Karpas-422 (cell line): ENCODE data around the gene DBP. TPM values are rescaled to one million over a fixed set of nuclear protein-coding genes. Genes with fewer than 3 reads are reported as not detected.

Source experiments
- DNase-seq: peaks from one replicate; pipeline ENCODE4 v3.0.0-alpha.2; 2015
- H2AFZ ChIP-seq: fragments of 200-600 bp; sonication (generic); 2 replicates; pipeline ENCODE4 v1.6.1; 2014; ENCODE audit warnings: antibody characterized with exemption, low read length, mixed read lengths
- H3K27ac ChIP-seq: fragments of 200-600 bp; sonication (generic); 2 replicates; pipeline ENCODE4 v1.5.1; 2014; ENCODE audit warnings: mild to moderate bottlenecking, low read length, moderate library complexity
- H3K27me3 ChIP-seq: fragments of 200-600 bp; sonication (generic); 2 replicates; pipeline ENCODE4 v1.6.1; 2014; ENCODE audit warnings: low read length, mixed read lengths
- H3K36me3 ChIP-seq: fragments of 200-600 bp; sonication (generic); 2 replicates; pipeline ENCODE4 v1.6.1; 2014; ENCODE audit warnings: low read length, mixed read lengths; ENCODE audit not compliant: insufficient read depth
- H3K4me1 ChIP-seq: fragments of 200-600 bp; sonication (generic); 2 replicates; pipeline ENCODE4 v1.6.1; 2014; ENCODE audit warnings: mild to moderate bottlenecking, low read length, mixed read lengths
- H3K4me2 ChIP-seq: fragments of 200-600 bp; sonication (generic); 2 replicates; pipeline ENCODE4 v1.6.1; 2014; ENCODE audit warnings: low read length, low read depth, mild to moderate bottlenecking; ENCODE audit not compliant: poor library complexity, severe bottlenecking
- H3K4me3 ChIP-seq: fragments of 200-600 bp; sonication (generic); 2 replicates; pipeline ENCODE4 v1.5.1; 2014; ENCODE audit warnings: mild to moderate bottlenecking, antibody characterized with exemption, low read length, mixed read lengths
- H3K79me2 ChIP-seq: fragments of 200-600 bp; sonication (generic); 2 replicates; pipeline ENCODE4 v1.6.1; 2014; ENCODE audit warnings: mild to moderate bottlenecking, low read length, mixed read lengths
- H3K9ac ChIP-seq: fragments of 200-600 bp; sonication (generic); 2 replicates; pipeline ENCODE4 v1.6.0; 2014; ENCODE audit warnings: low read length
- H3K9me2 ChIP-seq: fragments of 200-600 bp; sonication (generic), shearing (Covaris generic); replicated peaks from 2 replicates; pipeline ENCODE4 v1.6.0; 2014; ENCODE audit warnings: mild to moderate bottlenecking, low read length, moderate library complexity; ENCODE audit not compliant: insufficient read depth
- H3K9me3 ChIP-seq: fragments of 300-700, 200-600 bp; sonication (generic); 2 replicates; pipeline ENCODE4 v1.6.1; 2014; ENCODE audit warnings: low read length, mixed read lengths
- H4K20me1 ChIP-seq: fragments of 200-600 bp; sonication (generic); 2 replicates; pipeline ENCODE4 v1.6.1; 2014; ENCODE audit warnings: mild to moderate bottlenecking, antibody characterized with exemption, low read length, low read depth; ENCODE audit not compliant: insufficient read depth
- total RNA-seq: library from RNA; depleted of rRNA; stranded (reverse); fragments of >200 nt; shearing (Covaris generic); gene quantifications from 2 replicates; pipeline ENCODE4 v1.2.3, GENCODE V29; 2014; ENCODE audit warnings: low replicate concordance

Gene DBP
- total RNA-seq, 1 experiment from 2014 or later, result 8.5 TPM

- Histone ChIP-seq H3K27ac (no peak overlapping the region), H3K79me2 (no peaks in the 10 kb centered on the region), H3K4me2 (no peak overlapping the region), H3K4me3 (no peak overlapping the region), H3K27me3 (no peaks in the 10 kb centered on the region), H4K20me1 (no peaks in the 10 kb centered on the region), H3K9ac (no peak overlapping the region), H3K9me3 (no peaks in the 10 kb centered on the region), H3K36me3 (no peaks in the 10 kb centered on the region), H2AFZ (no peak overlapping the region), H3K4me1 (no peaks in the 10 kb centered on the region), H3K9me2 (no peaks in the 10 kb centered on the region)
- DNase-seq, result peak; percentile 37
These were observed 36.3 kb downstream of the DBP start for GRCh38 chr19:48600679-48601417.

GRCh38 chr19:48598996-48599700 lies 38.0 kb downstream of the DBP start:
- Histone ChIP-seq H3K4me3 (no peak overlapping the region), H3K79me2 (no peaks in the 10 kb centered on the region), H3K9ac (no peak overlapping the region), H3K9me2 (no peaks in the 10 kb centered on the region), H4K20me1 (no peaks in the 10 kb centered on the region), H3K36me3 (no peaks in the 10 kb centered on the region), H3K27me3 (no peaks in the 10 kb centered on the region), H2AFZ (no peak overlapping the region), H3K4me1 (no peaks in the 10 kb centered on the region), H3K9me3 (no peaks in the 10 kb centered on the region), H3K4me2 (no peak overlapping the region), H3K27ac (no peak overlapping the region)
- peak; percentile 31 for DNase-seq

DNA sequence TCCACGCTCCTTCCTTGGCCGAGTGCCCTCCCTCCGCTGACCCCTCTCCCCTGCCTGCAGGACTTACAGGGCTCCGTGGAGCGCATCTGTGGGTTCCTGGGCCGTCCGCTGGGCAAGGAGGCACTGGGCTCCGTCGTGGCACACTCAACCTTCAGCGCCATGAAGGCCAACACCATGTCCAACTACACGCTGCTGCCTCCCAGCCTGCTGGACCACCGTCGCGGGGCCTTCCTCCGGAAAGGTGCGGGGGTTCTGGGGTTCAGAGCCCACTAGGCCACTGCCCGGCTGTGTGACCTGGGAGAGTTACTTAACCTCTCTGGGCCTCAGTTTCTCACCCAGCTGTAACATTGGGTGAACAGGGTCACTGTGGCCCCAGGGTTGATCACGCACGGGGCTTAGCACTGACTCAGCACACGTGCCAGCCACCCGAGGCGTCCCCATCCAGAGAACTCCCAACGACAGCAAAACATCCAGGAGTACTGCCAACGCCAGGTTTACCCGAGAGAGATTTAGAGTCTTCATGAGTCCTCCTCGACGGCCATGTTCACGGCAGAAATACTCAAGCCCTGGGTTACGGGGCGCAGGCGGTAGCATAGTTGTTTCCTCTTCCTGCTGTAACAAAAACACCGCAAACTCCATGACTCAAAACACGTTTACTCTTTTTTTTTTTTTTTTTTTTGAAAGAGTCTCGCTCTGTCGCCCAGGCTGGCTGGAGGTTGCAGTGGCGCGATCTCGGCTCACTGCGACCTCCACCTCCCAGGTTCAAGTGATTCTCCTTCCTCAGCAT lies 40.3 kb downstream of the DBP start:
- H3K36me3 ChIP-seq, result no peaks in the 10 kb centered on the region
- H3K4me3 ChIP-seq, result no peak overlapping the region
- no peaks in the 10 kb centered on the region for H3K4me1 ChIP-seq
- H3K9me3 ChIP-seq, result no peaks in the 10 kb centered on the region
- DNase-seq, result peak; percentile 42
- H3K4me2 ChIP-seq, result no peak overlapping the region
- H3K79me2 ChIP-seq, result no peaks in the 10 kb centered on the region
- no peak overlapping the region for H2AFZ ChIP-seq
- no peaks in the 10 kb centered on the region for H4K20me1 ChIP-seq
- no peak overlapping the region for H3K9ac ChIP-seq
- no peak overlapping the region for H3K27ac ChIP-seq
- no peaks in the 10 kb centered on the region for H3K9me2 ChIP-seq
- H3K27me3 ChIP-seq, result no peaks in the 10 kb centered on the region

DNA sequence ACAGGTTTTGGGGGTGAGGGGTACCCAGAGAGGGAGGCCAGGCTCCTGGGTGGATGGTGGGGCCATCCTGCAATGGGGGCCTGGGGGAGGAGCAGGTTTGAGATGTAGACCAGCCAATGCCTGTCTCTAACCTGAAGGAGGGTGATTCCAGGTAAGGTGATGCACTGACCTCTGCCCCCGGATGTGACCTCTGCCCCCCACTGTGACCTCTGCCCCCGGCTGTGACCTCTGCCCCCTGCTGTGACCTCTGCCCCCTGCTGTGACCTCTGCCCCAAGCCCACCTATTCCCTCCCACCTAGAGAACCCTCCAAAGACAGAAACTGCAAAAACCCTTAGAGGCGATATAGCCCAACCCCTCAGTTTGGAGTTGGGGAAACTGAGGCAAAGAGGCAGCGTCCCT lies 40.9 kb downstream of the DBP start:
- Histone ChIP-seq H3K4me1 (no peaks in the 10 kb centered on the region), H2AFZ (no peak overlapping the region), H3K27ac (no peak overlapping the region), H3K4me3 (no peak overlapping the region), H4K20me1 (no peaks in the 10 kb centered on the region), H3K9me2 (no peaks in the 10 kb centered on the region), H3K27me3 (no peaks in the 10 kb centered on the region), H3K9ac (no peak overlapping the region), H3K9me3 (no peaks in the 10 kb centered on the region), H3K4me2 (no peak overlapping the region), H3K79me2 (no peaks in the 10 kb centered on the region), H3K36me3 (no peaks in the 10 kb centered on the region)
- DNase-seq, result peak; percentile 19

DNA sequence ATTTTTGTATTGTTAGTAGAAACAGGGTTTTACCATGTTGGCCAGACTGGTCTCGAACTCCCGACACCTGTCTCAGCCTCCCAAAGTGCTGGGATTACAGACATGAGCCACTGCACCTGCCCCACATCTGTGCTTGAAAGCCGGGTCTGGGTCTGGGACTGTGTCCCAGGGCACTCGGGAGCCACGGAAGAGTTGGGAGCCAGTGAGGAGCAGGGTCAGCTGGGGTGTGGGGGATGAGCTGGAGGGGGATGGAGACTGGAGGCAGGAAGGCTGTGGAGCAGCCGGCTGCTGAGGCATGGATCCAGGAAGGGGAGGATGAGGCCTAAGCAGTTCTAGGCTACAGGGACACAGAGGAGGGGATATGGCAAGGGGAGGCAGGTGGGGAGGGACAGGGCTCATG lies 41.3 kb downstream of the DBP start:
- H2AFZ ChIP-seq, result no peak overlapping the region
- no peak overlapping the region for H3K9ac ChIP-seq
- H3K4me2 ChIP-seq, result no peak overlapping the region
- H3K4me3 ChIP-seq, result no peak overlapping the region
- H3K79me2 ChIP-seq, result no peaks in the 10 kb centered on the region
- no peaks in the 10 kb centered on the region for H3K36me3 ChIP-seq
- H3K9me3 ChIP-seq, result no peaks in the 10 kb centered on the region
- no peaks in the 10 kb centered on the region for H3K27me3 ChIP-seq
- H3K9me2 ChIP-seq, result no peaks in the 10 kb centered on the region
- no peak overlapping the region for H3K27ac ChIP-seq
- H4K20me1 ChIP-seq, result no peaks in the 10 kb centered on the region
- peak; percentile 29 for DNase-seq
- no peaks in the 10 kb centered on the region for H3K4me1 ChIP-seq

DNA sequence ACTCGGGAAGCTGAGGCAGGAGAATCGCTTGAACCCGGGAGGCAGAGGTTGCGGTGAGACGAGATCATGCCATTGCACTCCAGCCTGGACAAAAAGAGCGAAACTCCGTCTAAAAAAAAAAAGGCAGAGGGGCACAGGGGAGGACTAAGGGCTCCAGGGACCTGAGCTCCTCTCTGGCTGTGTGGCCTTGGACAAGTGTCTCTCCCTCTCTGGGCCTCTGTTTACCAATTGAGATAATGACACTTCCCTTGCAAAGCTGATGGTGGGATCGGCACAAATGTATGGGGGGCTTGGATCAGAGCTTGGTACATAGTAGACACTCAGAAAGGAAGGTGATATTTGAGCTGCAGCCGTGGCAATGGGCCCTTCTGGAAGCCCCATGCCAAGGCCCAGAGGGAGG lies 42.0 kb downstream of the DBP start:
- H3K4me2 ChIP-seq, result no peak overlapping the region

DNA sequence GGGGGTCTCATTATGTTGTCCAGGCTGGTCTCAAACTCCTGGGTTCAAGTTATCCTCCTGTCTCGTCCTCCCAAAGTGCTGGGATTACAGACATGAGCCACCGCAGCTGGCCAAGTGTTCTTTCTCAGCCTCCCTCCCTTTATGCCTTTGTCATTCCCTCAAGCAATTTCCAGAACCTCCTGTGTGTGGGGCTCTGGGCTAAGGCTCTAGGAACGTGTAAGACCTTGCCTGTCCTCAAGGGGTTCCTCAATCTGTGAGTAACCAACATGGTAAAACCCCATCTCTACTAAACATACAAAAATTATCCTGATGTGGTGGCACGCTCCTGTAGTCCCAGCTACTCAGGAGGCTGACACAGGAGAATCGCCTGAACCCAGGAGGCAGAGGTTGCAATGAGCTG lies 46.2 kb downstream of the DBP start:
- H2AFZ ChIP-seq, result no peak overlapping the region
- H3K4me3 ChIP-seq, result no peak overlapping the region
- no peaks in the 10 kb centered on the region for H3K9me3 ChIP-seq
- H3K27me3 ChIP-seq, result no peaks in the 10 kb centered on the region
- no peak overlapping the region for H3K27ac ChIP-seq
- H3K4me1 ChIP-seq, result no peaks in the 10 kb centered on the region
- H3K79me2 ChIP-seq, result no peaks in the 10 kb centered on the region
- no peak overlapping the region for H3K4me2 ChIP-seq
- no peak for DNase-seq
- no peaks in the 10 kb centered on the region for H3K9me2 ChIP-seq
- no peak overlapping the region for H3K9ac ChIP-seq
- H3K36me3 ChIP-seq, result no peaks in the 10 kb centered on the region
- H4K20me1 ChIP-seq, result no peaks in the 10 kb centered on the region

More for the DNA sequence above, 42.0 kb downstream of the DBP start:
- Histone ChIP-seq H3K4me1 (no peaks in the 10 kb centered on the region), H3K9me3 (no peaks in the 10 kb centered on the region), H3K4me3 (no peak overlapping the region), H3K9ac (no peak overlapping the region), H4K20me1 (no peaks in the 10 kb centered on the region), H3K79me2 (no peaks in the 10 kb centered on the region), H3K36me3 (no peaks in the 10 kb centered on the region), H3K27ac (no peak overlapping the region), H3K27me3 (no peaks in the 10 kb centered on the region), H2AFZ (no peak overlapping the region), H3K9me2 (no peaks in the 10 kb centered on the region)
- peak; percentile 10 for DNase-seq
